ENCODE results near the gene ZNF555.

Gene ZNF555

GRCh38 chr19:2797280-2797679, 44.0 kb upstream of the ZNF555 start:
- no peak for TF ChIP-seq CTCF (IDR thresholded peaks at IDR 0.05; ENCODE audit: borderline replicate concordance, insufficient read depth, low read depth, low read length)
- no peak overlapping the region for H3K4me3 ChIP-seq (ENCODE audit: low read depth, low read length)

GRCh38 chr19:2798158-2798685, 43.1 kb upstream of the ZNF555 start:
- no peak for TF ChIP-seq CTCF (IDR thresholded peaks at IDR 0.05; ENCODE audit: borderline replicate concordance, insufficient read depth, low read depth, low read length)
- no peak overlapping the region for H3K4me3 ChIP-seq (ENCODE audit: low read depth, low read length)

- TF ChIP-seq CTCF (IDR thresholded peaks at IDR 0.05; ENCODE audit: borderline replicate concordance, insufficient read depth, low read depth, low read length) = no peak
- H3K4me3 ChIP-seq (ENCODE audit: low read depth, low read length) = no peak overlapping the region
These were observed 42.5 kb upstream of the ZNF555 start for GRCh38 chr19:2798733-2799132.

GRCh38 chr19:2799273-2800020, 41.8 kb upstream of the ZNF555 start:
- no peak overlapping the region for H3K4me3 ChIP-seq (ENCODE audit: low read depth, low read length)
- no peak for TF ChIP-seq CTCF (IDR thresholded peaks at IDR 0.05; ENCODE audit: borderline replicate concordance, insufficient read depth, low read depth, low read length)

- no peak overlapping the region for H3K4me3 ChIP-seq (ENCODE audit: low read depth, low read length)
- TF ChIP-seq CTCF (IDR thresholded peaks at IDR 0.05; ENCODE audit: borderline replicate concordance, insufficient read depth, low read depth, low read length) = no peak
These were observed 40.8 kb upstream of the ZNF555 start for GRCh38 chr19:2800506-2800905.

GRCh38 chr19:2802826-2803225, 38.4 kb upstream of the ZNF555 start:
- TF ChIP-seq CTCF (IDR thresholded peaks at IDR 0.05; ENCODE audit: borderline replicate concordance, insufficient read depth, low read depth, low read length) = no peak
- H3K4me3 ChIP-seq (ENCODE audit: low read depth, low read length) = no peak overlapping the region
